Measurements from ENCODE around the gene NQO1.
"Not testable (repeated sequence)": the region's sequence is repeated elsewhere in the genome, so short reads cannot be mapped to it uniquely, and the experiment has no call there.

NQO1 gene

DNA sequence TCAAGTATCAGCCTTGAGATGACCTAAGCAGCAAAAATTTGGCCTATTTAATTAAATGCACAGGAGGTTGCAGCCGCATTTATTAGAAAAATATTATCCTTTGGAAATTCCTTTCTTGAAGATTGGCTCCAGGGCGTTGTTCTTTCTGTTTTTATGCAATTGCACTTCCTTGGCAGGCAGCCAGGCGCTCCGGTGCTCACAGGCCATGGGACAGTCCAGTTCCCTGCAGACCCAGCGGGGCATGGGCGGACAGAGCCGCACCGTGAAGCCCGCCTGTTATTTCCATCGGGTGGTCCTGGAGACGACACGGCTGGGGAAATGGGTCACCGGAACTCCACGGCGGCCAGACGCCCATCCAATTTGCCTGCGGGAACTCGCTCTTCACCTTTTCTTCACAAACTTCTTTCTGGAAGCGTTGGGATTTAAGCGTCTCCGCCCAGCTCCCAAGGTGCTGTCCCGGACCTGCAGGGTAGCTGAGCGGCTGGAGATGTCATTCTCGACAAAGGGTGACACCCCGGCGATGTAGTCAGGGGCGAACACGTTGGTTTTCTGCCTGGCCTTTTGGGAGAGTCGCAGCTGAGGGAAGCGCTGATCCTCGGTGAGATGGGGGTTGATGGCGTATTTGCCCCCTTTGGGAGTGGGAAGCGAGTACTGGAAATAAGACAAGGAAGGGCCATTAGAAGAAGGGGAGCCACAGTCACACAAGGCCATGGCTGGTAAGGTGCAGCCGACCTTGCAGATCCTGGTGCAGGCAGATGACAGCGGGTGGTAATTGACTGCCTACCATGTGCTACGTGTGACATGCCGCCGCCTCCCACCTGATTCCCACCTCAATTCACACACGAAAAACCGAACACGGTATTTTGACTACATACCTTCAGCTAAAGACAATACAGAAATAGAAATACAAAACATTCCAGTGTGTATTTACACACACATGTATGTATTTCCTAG is 15.9 kb upstream of the NQO1 start:
- no peak for DNase-seq

DNA sequence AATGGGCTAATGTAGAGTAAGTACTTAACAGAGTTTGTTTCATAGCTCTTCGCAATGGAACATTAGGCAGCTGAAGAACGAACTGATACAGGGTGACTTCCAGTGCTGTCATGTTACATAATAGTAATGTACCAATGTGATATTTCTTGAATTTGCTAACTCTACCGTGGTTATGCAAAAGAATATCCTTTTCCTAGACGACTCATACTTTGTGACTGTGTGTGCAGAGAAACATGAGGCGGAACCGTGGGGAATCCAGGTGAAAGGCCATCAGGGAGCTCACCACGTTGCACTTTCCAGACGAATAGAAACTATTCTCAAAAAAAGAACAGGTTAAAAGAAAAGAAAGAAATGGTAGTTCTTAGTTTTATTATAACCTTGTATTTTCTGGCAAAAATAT is 15.2 kb upstream of the NQO1 start:
- DNase-seq, result no peak

DNA sequence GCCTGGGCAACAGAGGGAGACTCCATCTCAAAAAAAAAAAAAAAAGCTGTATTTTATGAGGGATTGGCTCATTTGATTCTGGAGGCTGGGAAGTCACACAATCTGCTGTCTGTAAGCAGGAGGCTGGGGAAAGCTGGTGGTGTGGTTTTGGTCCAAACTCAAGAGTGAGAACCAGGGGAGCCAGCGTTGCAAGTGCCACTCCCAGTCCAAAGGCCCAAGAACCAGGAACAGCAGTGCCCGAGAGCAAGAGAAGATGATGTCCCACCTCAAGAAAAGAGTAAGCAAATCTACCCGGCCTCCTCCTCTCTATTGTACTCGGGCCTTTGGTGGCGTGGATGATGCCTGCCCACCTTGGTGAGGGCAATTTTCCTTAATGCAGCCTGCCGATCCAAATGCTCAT is 5.7 kb upstream of the NQO1 start:
- DNase-seq, result no peak

DNA sequence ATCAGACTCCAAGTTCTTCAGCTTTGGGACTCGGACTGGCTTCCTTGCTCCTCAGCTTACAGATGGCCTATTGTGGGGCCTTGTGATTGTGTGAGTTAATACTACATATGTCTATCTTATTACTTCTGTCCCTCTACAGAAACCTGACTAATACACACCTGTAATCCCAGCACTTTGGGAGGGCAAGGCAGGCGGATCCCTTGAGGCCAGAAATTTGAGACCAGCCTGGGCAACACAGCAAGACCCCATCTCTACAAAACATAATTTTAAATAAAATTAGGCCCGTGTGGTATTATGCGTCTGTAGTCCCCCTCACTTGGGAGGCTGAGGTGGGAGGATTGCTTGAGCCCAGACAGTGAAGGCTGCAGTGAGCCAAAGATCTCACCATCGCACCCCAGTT is 4.9 kb upstream of the NQO1 start:
- DNase-seq, result not testable (repeated sequence)

DNA sequence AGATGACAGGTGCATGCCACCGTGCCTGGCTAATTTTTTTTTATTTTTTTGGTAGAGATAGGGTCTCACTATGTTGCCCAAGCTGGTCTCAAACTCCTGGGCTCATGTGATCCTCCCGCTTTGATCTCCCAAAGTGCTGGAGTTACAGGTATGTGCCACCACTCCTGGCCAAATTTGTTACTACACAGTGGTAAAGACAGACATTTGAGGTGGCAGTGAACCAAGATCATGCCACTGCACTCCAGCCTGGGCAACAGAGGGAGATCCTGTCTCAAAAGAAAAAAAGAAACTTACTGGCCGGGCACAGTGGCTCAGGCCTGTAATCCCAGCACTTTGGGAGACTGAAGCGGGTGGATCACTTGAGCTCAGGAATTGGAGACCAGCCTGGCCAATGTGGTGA is 2.7 kb upstream of the NQO1 start:
- DNase-seq, result not testable (repeated sequence)

DNA sequence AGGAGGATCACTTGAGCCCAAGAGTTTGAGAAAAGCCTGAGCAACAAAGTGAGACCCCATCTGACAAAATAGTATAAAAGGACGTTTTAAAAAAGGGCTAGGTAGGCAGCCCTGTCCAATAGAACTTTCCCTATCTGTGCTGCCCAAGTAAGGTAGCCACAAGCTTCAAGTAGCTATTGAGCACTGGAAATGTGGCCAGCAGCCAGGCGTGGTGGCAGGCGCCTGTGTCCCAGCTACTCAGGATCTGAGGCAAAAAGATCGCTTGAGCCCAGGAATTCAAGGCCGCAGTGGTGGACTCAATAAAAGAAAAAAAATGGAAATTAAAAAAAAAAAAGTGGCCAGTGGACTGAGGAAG is 1.5 kb upstream of the NQO1 start:
- peak; percentile 45 for DNase-seq

DNA sequence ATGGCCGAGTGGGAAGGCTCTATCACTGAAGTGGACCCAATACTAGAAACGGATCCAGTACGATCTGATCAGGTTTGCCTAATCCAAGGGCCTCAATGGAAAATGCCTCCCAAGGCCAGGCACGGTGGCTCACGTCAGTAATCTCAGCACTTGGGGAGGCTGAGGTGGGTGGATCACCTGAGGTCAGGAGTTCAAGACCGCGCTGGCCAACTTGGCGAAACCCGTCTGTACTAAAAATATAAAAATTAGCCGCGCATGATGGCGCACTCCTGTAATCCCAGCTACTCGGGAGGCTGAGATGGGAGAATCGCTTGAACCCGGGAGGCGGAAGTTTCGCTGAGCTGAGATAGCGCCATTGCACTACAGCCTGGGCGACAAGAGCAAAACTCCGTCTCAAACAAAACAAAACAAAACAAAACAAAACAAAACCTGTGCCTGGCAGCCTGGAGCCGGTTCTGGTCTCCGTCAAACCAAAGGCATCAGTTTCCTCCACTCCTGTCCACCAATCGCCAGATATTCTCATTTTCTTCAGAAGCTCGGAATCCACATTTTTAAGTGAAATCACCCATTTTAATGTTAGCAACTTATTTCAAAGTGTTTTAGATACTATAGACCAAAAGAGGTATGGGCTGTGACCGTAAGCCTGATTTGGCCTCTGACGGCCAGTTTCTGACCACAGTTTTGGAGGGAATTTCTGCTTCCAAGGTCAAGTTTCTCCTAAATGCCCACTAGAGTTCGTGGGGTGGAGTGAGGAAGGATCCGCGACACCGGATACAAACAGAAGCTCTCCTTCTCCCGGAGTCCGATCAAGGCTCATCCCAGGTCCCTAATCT is 664 bp downstream of the NQO1 start:
- DNase-seq, result no peak

DNA sequence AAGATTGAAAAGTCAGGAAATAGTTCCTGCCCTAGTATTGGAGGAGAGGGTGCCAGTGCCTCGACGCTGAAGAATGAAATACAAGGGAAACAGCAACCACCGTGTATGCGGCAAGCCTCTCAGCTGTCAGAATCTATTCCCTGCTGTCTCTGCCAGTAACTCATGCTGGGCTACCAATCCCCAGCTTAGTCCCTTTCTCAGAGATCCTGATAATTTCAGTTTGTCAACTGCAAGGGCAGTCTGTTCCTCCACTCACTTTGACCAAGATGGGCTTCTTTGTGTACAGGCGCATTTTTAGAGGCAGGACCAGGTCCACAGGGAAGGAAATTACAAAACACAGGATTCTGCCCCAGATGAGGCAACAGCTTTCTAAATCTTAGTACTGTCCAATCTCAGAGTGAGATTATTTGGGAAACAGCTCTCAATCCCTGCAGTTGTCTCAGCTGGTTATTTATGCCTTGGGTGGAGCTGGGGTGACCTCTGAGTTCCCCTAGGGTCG is 1.3 kb downstream of the NQO1 start:
- no peak for DNase-seq

DNA sequence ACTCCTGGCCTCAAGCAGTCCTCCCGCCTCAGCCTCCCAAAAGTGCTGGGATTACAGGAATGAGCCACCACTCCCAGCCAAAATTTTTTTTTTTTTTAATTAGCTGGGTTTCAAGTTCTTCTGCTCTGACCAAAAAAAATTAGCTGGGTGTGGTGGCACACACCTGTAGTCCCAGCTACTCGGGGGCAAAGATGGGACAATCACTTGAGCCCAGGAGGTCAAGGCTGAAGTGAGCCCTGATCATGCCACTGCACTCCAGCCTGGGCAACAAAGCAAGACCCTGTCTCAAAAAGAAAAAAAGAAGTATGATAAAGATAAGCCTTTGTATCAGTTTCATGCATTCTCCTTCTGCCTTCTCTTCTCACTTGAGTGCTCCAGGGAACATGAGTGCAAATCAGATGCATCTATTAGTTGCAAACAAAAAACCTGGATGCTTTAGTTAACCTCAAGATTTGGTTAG is 1.9 kb downstream of the NQO1 start:
- DNase-seq, result no peak

DNA sequence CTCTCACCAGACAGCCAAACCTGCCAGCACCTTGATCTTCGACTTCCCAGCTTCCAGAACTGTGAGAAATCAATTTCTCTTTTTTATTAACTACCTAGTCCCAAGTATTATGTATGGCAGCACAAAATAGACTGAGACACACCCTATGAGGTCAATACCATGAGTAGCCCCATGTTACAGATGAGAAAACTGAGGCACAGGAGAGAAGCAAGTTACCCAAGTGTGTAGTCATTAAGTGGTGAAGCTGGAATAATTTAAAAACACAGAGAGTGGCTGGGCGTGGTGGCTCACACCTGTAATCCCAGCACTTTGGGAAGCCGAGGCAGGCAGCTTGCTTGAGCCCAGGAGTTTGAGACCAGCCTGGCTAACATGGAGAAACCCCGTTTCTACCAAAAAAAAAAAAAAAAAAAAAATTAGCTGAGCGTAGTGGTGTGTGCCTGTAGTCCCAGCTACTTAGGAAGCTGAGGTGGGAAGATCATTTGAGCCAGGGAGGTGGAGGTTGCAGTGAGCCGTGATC is 4.9 kb downstream of the NQO1 start:
- no peak for DNase-seq

DNA sequence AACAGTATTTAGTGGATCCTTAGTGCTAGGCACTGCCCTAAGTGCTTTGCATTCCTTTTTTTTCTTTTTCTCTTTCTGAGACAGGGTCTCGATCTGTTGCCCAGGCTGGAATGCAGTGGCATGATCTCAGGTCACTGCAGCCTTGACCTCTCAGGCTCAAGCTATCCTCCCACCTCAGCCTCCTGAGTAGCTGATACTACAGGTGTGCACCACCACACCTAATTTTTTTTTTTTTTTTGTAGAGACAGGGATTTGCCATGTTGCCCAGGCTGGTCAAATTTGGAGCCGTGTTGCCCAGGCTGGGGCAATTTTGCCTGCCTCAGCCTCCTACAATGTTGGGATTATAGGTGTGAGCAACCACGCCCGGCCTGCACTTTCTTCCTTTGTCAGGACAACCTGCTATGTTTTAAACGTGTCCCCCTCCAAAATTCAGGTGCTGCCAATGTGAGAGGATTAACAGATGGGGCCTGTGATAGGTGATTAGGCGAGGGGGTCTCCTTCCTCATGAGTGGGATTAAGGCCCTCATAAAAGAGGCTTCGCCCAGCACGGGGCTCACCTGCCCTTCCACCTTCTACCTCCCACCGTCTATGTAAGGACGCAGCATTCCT is 5.4 kb downstream of the NQO1 start:
- DNase-seq, result no peak

DNA sequence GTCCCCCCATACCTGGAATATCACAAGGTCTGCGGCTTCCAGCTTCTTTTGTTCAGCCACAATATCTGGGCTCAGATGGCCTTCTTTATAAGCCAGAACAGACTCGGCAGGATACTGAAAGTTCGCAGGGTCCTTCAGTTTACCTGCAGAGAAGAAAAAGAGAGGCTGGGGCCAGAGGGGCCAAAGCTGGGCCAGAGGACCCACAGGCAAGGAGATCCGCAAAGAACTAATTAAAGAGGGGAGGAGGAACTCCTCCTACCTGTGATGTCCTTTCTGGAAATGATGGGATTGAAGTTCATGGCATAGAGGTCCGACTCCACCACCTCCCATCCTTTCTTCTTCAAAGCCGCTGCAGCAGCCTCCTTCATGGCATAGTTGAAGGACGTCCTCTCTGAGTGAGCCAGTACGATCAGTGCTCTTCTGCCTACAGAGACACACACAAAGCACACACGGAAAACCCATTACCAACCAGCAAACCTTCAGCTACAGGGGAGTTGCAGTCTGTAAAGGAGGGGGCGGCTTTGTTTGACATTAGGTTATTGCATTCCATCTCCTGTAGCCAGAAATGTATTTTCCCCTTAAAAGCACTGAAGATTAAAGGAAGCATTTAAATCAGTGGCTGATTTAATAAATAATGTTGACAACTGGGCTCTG is 8.1 kb downstream of the NQO1 start:
- no peak for DNase-seq

DNA sequence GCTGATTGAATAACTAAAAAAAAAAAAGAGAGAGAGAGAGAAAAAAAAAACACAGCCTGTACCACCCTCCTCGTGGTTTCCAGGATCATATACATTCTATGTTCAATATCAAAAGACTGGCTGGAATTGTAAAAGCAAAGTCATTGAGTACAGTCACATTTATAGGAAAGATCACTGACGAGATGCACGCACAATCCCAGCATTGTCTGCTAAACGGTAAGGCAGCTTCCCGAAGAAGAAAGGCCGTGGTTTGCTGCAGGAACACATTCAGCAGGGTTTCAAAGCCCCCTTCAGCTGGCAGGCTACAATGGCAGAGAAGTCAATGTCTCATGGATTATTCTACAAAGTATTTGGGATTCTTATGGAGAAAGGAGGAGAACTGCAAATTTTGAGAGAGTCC is 9.3 kb downstream of the NQO1 start:
- DNase-seq, result no peak

DNA sequence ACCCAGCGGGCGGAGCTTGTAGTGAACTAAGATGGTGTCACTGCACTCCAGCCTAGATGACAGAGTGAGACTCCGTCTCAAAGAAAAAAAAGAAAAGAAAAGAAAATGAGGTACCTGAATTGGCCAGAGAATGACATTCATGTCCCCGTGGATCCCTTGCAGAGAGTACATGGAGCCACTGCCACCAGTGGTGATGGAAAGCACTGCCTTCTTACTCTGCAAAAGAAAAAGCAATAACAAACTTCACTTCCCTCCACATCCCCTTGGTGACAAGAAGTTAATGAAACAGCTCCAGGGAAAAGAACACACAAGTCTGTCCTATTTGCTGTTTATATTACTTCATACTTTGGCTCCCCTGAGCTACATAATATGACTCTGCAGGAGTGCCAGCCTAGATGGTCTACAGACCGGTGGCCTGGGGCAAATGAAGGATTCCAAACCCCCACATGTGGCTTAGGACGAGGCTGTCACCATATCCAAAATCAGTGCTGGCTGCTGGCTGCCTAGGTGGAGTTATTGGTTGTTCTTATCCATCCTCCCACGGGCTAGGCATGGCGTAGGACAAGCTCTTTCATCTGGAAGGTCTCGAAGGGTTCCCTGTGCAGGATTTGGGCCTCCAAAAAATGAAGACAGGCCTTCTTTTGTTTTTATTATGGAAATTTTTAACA is 13.3 kb downstream of the NQO1 start:
- DNase-seq, result no peak

DNA sequence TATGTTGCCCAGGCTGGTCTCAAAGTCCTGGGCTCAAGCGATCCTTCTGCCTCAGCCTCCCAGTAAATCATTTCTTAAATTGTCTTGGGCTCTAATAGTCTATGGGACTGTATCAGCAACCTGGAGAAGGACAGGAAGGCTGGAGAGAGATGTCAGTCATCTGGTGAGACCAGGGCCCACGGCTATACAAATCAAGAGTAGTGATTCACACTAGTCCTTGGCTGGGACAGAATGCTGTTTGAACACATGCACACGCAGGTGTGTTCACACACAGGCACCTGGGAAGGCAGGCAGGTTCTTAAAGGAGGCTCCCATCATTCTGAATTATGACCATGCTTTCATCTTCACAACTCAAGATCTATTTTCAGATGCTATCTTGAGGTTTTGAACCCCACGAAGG is 14.1 kb downstream of the NQO1 start:
- DNase-seq, result no peak

DNA sequence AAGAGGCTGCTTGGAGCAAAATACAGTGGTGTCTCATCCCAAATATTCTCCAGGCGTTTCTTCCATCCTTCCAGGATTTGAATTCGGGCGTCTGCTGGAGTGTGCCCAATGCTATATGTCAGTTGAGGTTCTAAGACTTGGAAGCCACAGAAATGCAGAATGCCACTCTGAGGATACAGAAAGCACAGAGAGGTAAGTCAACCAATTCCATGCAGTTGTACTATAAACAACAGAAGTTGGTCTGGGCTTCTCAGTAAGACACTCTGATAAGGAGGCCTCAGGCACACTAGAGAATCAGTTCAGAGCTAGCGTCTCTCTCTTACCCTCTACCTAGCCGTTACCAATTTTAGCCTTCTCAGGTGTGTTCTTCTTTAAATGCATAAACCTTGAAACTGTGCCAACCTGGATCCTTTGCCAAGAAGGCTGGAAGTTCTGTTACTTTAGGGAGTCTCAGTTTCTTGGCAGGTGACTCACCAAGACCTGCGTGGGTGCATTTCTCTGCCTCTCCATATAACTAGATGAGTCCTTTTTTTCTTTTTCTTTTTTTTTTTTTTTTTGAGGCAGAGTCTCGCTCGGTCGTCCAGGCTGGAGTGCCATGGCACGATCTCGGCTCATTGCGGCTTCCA is 15.1 kb downstream of the NQO1 start:
- no peak for DNase-seq

DNA sequence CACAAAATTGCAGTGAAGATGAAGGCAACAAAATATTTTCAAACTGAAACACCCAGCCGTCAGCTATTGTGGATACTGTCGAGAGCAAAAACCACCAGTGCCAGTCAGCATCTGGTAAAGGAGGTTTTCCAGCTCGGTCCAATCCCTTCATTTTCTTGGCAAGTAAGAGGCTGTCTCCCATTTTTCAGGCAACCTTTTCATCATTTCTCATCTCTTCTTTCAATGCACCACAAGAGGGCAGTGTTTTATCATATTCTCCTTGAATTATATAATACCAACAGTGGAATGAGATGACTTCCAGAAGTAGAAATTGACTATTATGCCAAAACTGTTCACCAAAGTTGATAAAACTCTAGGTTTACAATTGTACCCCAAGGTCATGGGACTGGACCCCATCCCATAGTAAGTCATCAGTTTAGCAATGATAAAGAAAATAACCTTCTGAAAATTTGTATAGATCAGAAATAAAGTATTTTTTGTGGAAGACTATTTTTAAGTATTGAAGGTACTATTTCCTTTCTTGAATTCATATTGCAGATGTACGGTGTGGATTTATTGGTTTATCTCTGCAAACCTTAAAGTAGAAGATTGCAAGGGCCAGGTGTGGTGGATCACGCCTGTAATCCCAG is 16.8 kb downstream of the NQO1 start:
- peak; percentile 95 for DNase-seq

DNA sequence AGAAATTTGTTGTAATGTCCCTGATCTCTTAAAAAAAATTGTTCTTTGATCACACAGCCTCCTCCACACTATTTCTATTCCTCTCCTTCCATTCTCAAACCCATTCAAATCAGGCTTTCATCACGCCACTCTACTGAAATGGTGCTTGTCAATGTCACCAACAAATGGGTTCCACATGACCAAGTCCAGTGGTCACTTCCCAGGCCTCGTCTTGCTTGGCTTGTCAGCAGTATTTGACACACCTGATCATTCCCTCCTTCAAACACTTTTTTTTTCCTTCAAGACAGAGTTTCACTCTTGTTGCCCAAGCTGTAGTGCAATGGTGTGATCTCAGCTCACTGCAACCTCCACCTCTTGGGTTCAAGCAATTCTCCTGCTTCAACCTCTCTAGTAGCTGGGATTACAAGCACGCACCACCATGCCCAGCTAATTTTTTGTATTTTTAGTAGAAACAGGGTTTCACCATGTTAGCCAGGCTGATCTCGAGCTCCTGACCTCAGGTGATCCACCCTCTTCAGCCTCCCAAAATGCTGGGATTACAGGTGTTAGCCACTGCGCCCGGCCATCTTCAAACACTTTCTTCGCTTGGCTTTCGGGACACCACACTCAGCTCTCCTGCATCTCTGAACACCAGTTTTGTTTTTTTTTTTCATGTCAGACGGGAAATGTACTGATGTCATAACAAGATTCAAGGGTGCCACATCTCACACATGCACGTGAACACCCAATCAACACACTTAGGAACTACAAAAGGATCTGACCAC is 18.3 kb downstream of the NQO1 start:
- no peak for DNase-seq

DNA sequence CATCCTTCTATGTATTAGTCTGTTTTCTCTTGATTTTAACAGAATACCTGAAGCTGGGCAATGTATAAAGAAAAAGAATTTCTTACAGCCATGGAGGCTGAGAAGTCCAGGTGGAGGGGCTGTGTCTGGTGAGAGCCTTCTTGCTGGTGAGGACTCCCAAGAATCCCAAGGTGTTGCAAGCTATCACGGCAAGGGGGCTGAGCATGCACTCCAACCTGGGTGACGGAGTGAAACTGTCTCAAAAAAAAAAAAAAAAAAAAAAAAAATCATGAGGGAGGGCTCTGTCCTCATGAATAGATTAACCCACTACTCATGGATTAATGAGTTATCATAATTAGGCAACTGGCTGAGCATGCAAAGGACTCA is 19.4 kb downstream of the NQO1 start:
- no peak for DNase-seq

DNA sequence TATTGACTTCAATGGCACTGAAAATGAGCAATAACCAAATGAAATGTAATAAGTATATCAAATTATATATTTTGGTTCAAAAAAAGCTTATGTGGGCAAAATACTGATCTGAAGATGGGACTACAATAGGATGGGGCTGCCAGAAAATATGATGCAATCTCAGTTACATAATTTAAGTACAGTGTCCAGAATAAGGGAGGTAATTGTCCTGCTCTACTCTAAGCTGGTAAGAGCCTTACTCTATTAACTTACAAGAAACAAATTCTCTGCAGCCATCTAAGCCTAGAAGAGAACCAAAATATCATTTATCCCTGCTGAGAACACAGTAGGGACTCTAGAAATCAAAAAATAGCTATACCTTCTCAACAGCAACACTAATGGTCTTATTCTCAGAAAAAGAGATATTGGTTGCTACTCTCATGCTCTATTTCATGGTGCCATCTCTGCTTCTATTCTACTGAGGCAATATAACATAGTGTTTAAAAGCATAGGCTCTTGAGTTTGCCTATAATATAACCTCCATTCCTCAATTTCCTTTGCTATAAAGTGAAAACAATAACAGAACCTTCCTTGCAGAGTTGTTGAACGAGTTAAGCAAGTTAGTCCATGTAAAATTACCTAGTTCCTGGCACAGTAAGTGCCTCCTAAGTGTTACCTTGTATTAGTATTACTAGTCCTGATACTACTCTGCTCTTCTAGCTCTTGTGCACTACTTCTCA is 19.9 kb downstream of the NQO1 start:
- no peak for DNase-seq

All from hematopoietic multipotent progenitor cell treated with erythropoietin and hydrocortisone succinate and interleukin-3 and kit ligand, for 6 days (in vitro differentiated cells).